Colonic mucosa (tissue), 4 donors: Measurements from ENCODE around the gene IL1A. TPM values are rescaled to one million over a fixed set of nuclear protein-coding genes. Genes with fewer than 3 reads are reported as not detected.

Experiments used
- DNase-seq: peaks from one replicate; pipeline ENCODE4 v3.0.0-alpha.2; 2020
- H3K27ac ChIP-seq: fragments of 200-600 bp; one replicate; pipeline ENCODE4 v1.8.0; 2021
- H3K27me3 ChIP-seq: fragments of 200-600 bp; one replicate; pipeline ENCODE4 v1.8.0; 2021
- H3K36me3 ChIP-seq: fragments of 200-600 bp; one replicate; pipeline ENCODE4 v1.8.0; 2021
- H3K4me1 ChIP-seq: fragments of 200-600 bp; one replicate; pipeline ENCODE4 v1.8.0; 2021; ENCODE audit warnings: mild to moderate bottlenecking
- H3K4me3 ChIP-seq: fragments of 200-600 bp; one replicate; pipeline ENCODE4 v1.8.0; 2021
- H3K9ac ChIP-seq, 2 donors: one replicate each; pipeline ENCODE4 v1.7.0; 2013; ENCODE audit warnings: control low read depth in 2 of 2, low read depth in 2 of 2, low read length in 2 of 2
- H3K9me3 ChIP-seq: fragments of 200-600 bp; one replicate; pipeline ENCODE4 v1.8.0; 2021
- intact Hi-C: fragments of 100-400 bp; cut with DNase I; formaldehyde crosslinking; loops from one replicate; pipeline ENCODE4 v1.14.1; 2022
- total RNA-seq, 2 donors: library from RNA; stranded (reverse); fragmentation: NEBNext Ultra II Directional in 1 of 2; extraction: Animal tissue kit (Norgen Biotek cat#: 25700) in 1 of 2; gene quantifications; one replicate each; pipeline ENCODE4 v1.2.1, GENCODE V29; 2021
- TF ChIP-seq, protein P1 (sequence below): fragments of 200-600 bp; IDR thresholded peaks from one replicate; pipeline ENCODE4 v1.8.0; 2022; ENCODE audit warnings: antibody characterized with exemption, mild to moderate bottlenecking
- donor health status: healthy.
- donor health status: DM: no; HTN: no; CAD: no.
- donor health status: DM: no; HTN: no; CAD: no.

Gene IL1A
- total RNA-seq, 2 donors from 2014 or later, result 0.45 TPM; not detected in 1

DNA sequence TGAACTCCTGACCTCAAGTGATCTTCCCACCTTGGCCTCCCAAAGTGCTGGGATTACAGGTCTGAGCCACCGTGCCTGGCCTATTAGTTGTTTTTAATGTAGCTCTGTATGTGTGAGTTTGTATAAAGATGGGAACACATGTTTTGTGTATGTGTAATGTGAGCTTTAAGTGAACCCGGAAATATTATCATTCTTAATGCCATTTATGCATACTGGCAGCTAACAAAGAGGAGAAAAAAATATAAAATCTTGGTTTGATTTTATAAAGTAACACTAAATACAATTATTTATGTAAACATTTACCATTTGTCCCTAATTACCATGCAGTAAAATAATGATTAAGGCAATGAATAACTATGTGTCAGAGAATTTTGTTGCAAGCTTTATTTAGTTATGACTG lies 10.7 kb downstream of the IL1A start:
- Histone ChIP-seq H3K27ac (no peak overlapping the region), H3K9me3 (no peaks in the 10 kb centered on the region), H3K4me1 (no peaks in the 10 kb centered on the region), H3K27me3 (no peaks in the 10 kb centered on the region), H3K36me3 (no peaks in the 10 kb centered on the region), H3K9ac (no peak overlapping the region), H3K4me3 (no peak overlapping the region)
- no peak for DNase-seq
- TF ChIP-seq, protein P1, sequence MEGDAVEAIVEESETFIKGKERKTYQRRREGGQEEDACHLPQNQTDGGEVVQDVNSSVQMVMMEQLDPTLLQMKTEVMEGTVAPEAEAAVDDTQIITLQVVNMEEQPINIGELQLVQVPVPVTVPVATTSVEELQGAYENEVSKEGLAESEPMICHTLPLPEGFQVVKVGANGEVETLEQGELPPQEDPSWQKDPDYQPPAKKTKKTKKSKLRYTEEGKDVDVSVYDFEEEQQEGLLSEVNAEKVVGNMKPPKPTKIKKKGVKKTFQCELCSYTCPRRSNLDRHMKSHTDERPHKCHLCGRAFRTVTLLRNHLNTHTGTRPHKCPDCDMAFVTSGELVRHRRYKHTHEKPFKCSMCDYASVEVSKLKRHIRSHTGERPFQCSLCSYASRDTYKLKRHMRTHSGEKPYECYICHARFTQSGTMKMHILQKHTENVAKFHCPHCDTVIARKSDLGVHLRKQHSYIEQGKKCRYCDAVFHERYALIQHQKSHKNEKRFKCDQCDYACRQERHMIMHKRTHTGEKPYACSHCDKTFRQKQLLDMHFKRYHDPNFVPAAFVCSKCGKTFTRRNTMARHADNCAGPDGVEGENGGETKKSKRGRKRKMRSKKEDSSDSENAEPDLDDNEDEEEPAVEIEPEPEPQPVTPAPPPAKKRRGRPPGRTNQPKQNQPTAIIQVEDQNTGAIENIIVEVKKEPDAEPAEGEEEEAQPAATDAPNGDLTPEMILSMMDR, result no peak
- intact Hi-C loops, result no loop called here

DNA sequence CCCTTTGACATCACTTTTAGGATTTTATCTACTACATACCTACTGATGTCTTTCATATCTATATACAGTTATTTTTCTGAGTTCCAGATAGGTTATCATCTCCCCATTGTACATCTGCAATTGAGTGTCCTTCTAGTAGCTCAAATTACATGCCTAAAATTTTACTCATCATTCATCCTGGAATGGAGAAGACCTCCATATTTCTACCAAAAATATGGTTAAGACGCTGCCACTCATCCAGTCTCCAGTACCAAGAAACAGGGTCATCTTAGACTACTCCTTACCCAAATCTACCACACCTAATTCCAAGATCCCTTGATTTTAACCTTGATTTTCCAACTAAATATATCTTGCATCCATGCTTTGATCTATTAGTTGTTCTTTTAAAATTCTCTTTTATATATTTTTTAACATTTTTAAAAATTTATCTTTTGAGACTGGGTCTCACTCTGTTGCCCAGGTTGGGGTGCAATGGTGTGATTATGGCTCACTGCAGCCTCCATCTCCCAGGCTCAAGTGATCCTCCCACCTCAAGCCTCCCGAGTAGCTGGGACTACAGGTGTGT lies 11.3 kb downstream of the IL1A start:
- Histone ChIP-seq H3K9ac (no peak overlapping the region), H3K27ac (no peak overlapping the region), H3K36me3 (no peaks in the 10 kb centered on the region), H3K9me3 (no peaks in the 10 kb centered on the region), H3K4me1 (no peaks in the 10 kb centered on the region), H3K27me3 (no peaks in the 10 kb centered on the region), H3K4me3 (no peak overlapping the region)
- TF ChIP-seq, protein P1, result no peak
- no peak for DNase-seq
- intact Hi-C loops, result no loop called here

DNA sequence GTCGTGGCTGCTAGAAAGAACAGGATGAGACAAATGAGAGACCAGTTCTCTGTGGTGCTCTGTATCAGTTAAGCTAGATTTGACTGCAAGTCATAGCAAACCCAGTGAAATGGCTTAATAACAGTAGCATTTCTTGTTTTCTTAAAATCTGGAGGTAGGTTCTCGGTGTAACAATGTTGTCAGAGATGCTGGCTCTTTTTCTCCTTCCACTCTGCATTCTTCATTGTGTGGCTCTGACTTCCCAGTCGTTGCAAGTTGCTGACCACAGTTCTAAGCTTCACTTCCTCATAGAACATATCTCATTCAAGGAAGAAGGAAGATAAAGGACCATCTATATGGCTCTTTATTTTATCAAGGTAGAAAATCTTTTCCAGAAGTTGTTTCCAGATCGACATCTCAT lies 12.0 kb downstream of the IL1A start:
- intact Hi-C loops, result no loop called here
- H3K27me3 ChIP-seq, result no peaks in the 10 kb centered on the region

DNA sequence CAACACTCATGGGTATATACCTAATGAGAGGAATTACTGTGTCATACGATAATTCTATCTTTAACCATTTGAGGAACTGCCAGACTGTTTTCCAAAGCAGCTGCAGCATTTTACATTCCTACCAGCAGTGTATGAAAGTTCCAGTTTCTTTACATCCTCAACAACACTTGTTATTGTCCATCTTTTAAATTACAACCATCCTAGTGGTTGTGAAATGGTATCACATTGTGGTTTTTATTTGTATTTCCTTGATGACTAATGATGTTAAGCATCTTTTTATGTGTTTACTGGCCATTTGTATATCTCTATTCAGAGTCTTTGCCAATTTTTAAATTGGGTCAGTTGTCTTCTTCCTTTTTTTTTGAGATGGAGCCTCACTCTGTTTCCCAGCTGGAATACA lies 15.9 kb downstream of the IL1A start:
- Histone ChIP-seq H3K4me3 (no peak overlapping the region), H3K27me3 (no peaks in the 10 kb centered on the region), H3K9ac (no peak overlapping the region), H3K4me1 (peaks cover 6% of the 10 kb centered on the region), H3K36me3 (no peaks in the 10 kb centered on the region), H3K27ac (peak overlapping the region; percentile 15), H3K9me3 (no peaks in the 10 kb centered on the region)
- no peak for DNase-seq
- intact Hi-C loops, result no loop called here
- TF ChIP-seq, protein P1, result no peak

More for the DNA sequence above, 12.0 kb downstream of the IL1A start:
- no peak for DNase-seq
- TF ChIP-seq, protein P1, result no peak
- Histone ChIP-seq H3K27ac (no peak overlapping the region), H3K4me1 (no peaks in the 10 kb centered on the region), H3K9me3 (no peaks in the 10 kb centered on the region), H3K9ac (no peak overlapping the region), H3K4me3 (no peak overlapping the region), H3K36me3 (no peaks in the 10 kb centered on the region)

DNA sequence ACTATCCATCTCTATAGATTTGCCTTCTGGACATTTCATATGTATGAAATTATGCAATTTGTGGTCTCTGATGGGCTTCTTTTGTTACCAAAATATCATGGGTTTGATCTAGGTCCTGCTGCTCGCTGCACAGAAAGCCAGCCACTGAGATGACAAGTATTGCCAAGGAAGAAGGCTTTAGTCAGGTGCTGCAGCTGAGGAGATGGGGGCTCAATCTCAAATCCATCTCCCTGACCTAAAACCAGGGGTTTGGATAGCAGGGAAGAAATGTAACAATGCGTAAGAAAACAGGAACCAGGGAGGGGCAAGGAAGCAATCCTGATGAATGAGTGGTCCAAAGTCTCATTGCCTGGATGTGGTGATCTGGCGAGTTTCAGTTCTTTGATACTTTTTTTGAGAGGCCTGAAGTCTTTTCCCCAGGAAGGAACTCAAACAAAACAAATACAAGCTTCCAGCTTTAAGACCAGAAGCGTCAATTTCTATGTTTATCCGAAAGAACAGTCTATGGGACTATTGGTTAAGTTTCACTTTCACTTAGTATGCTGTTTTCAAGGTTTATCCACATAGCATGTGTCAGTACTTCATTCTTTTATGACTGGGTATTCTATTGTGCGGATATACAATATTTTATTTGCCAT lies 16.5 kb downstream of the IL1A start:
- H3K9me3 ChIP-seq, result no peaks in the 10 kb centered on the region
- TF ChIP-seq, protein P1, result no peak
- H3K27ac ChIP-seq, result peak overlapping the region; percentile 15
- intact Hi-C loops, result no loop called here
- H3K9ac ChIP-seq, result no peak overlapping the region
- no peak for DNase-seq
- H3K4me1 ChIP-seq, result peaks cover 6% of the 10 kb centered on the region
- H3K27me3 ChIP-seq, result no peaks in the 10 kb centered on the region
- no peak overlapping the region for H3K4me3 ChIP-seq
- H3K36me3 ChIP-seq, result no peaks in the 10 kb centered on the region
